Right lobe of liver (tissue), 4 donors: ENCODE measurements around the gene SPATA2L.

Experiments used
- POLR2A ChIP-seq: fragments of 450-650 bp; IDR thresholded peaks from one replicate; pipeline ENCODE4 v1.6.1; 2017; ENCODE audit warnings: antibody characterized with exemption, mild to moderate bottlenecking
- TF ChIP-seq, protein P1 (sequence below), 4 donors: fragments of 200-600 bp in 3 of 4; fragments of 450-650 bp in 1 of 4; IDR thresholded peaks; one replicate each; pipeline versions ENCODE4 v1.5.1 to v1.8.0; 2016 to 2022; ENCODE audit warnings: antibody characterized with exemption in 4 of 4, mild to moderate bottlenecking in 2 of 4
- donor health status: DM: no; HTN: no; CAD: no.
- donor health status: DM: no; HTN: no; CAD: no.
- donor health status: DM: no; HTN: yes; CAD: no.

- TF ChIP-seq, protein P1, sequence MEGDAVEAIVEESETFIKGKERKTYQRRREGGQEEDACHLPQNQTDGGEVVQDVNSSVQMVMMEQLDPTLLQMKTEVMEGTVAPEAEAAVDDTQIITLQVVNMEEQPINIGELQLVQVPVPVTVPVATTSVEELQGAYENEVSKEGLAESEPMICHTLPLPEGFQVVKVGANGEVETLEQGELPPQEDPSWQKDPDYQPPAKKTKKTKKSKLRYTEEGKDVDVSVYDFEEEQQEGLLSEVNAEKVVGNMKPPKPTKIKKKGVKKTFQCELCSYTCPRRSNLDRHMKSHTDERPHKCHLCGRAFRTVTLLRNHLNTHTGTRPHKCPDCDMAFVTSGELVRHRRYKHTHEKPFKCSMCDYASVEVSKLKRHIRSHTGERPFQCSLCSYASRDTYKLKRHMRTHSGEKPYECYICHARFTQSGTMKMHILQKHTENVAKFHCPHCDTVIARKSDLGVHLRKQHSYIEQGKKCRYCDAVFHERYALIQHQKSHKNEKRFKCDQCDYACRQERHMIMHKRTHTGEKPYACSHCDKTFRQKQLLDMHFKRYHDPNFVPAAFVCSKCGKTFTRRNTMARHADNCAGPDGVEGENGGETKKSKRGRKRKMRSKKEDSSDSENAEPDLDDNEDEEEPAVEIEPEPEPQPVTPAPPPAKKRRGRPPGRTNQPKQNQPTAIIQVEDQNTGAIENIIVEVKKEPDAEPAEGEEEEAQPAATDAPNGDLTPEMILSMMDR (IDR thresholded peaks at IDR 0.05): no peak
- no peak for TF ChIP-seq POLR2A
Observed at GRCh38 chr16:89658221-89658879, 43.2 kb downstream of the SPATA2L start.
